K562 (cell line): ENCODE results near the gene FMNL2. TPM values are rescaled to one million over a fixed set of nuclear protein-coding genes. Genes with fewer than 3 reads are reported as not detected.

Experiments used
- ATAC-seq: fragments of 200-7000 bp; cut with Tn5 transposase; 3 replicates; pipeline ENCODE4 v1.9.1; 2020; ENCODE audit warnings: moderate library complexity
- BruUV-seq: library from RNA; stranded (reverse); fragments of 400-500 nt; replicated peaks from 2 replicates; lab custom pipeline; 2021; lab: Mats Ljungman, UMichigan
- CTCF ChIA-PET: fragments of 300-600 bp; formaldehyde crosslinking; extraction: SDS; loops from one replicate; lab custom pipeline; 2021; ENCODE audit warnings: low intra/inter-chr PET ratio; lab: Yijun Ruan, JAX
- POLR2A ChIA-PET: fragments of 300-600, 350-650 bp; sonication (Branson Sonifier 250); formaldehyde crosslinking; extraction: SDS; loops from one replicate; lab custom pipeline; 2021; ENCODE audit warnings: antibody characterized with exemption, inconsistent platforms; lab: Yijun Ruan, JAX
- DNase-seq, 4 experiments: peaks; one replicate each; pipeline versions ENCODE4 v3.0.0 to v3.0.0-alpha.2; 2011 to 2018; ENCODE audit warnings: low spot score in 3 of 4, mixed read lengths in 3 of 4; ENCODE audit errors: extremely low read depth in 1 of 4
- FAIRE-seq: peaks from 2 replicates; lab custom pipeline; 2011; peaks lifted over from hg19 to GRCh38; lab: Jason Lieb, UNC
- H2AFZ ChIP-seq: 2 replicates; pipeline ENCODE4 v1.6.0; 2011; ENCODE audit warnings: low read depth, low read length, control low read depth, inconsistent platforms
- H3K27ac ChIP-seq: fragments of 200-600 bp; 3 replicates; pipeline ENCODE4 v1.8.0; 2011; ENCODE audit warnings: low read depth, mild to moderate bottlenecking, control low read depth, inconsistent platforms, low read length, moderate library complexity, mixed read lengths; ENCODE audit errors: extremely low read depth
- H3K27me3 ChIP-seq, 2 experiments: fragments of 300-600 bp in 1 of 2; 2 replicates in 1 of 2; 3 replicates in 1 of 2; pipeline versions ENCODE4 v1.6.0 to v1.8.0; 2011; ENCODE audit warnings: inconsistent platforms in 2 of 2, low read length in 2 of 2, mild to moderate bottlenecking in 1 of 2, mixed read lengths in 1 of 2, moderate library complexity in 1 of 2; ENCODE audit not compliant: control insufficient read depth in 2 of 2, insufficient read depth in 2 of 2
- H3K36me3 ChIP-seq: fragments of 300-600 bp; 3 replicates; pipeline ENCODE4 v1.8.0; 2011; ENCODE audit warnings: mild to moderate bottlenecking, low read length, inconsistent platforms; ENCODE audit not compliant: control insufficient read depth, insufficient read depth
- H3K4me1 ChIP-seq, 2 experiments: fragments of 200-600 bp in 1 of 2; replicated peaks in 1 of 2; 2 replicates in 1 of 2; 3 replicates in 1 of 2; pipeline versions ENCODE4 v1.5.1 to v1.8.0; 2011; ENCODE audit warnings: inconsistent platforms in 2 of 2, low read length in 2 of 2, mild to moderate bottlenecking in 1 of 2, mixed read lengths in 1 of 2, moderate library complexity in 1 of 2; ENCODE audit not compliant: control insufficient read depth in 2 of 2, insufficient read depth in 2 of 2
- H3K4me2 ChIP-seq: 2 replicates; pipeline ENCODE4 v1.6.1; 2011; ENCODE audit warnings: low read length, control low read depth, inconsistent platforms, mixed read lengths; ENCODE audit not compliant: insufficient read depth
- H3K4me3 ChIP-seq: fragments of 200-600 bp; sonication (generic), shearing (Covaris generic); 2 replicates; pipeline ENCODE4 v1.5.1; 2016; ENCODE audit warnings: control low read depth, inconsistent platforms
- H3K79me2 ChIP-seq: fragments of 200-600 bp; 3 replicates; pipeline ENCODE4 v1.8.0; 2011; ENCODE audit warnings: low read length, inconsistent platforms; ENCODE audit not compliant: control insufficient read depth, insufficient read depth
- H3K9ac ChIP-seq, 2 experiments: 2 replicates each; pipeline versions ENCODE4 v1.6.0 to v1.6.1; 2011; ENCODE audit warnings: low read depth in 2 of 2, low read length in 2 of 2, control low read depth in 1 of 2, inconsistent platforms in 1 of 2, mild to moderate bottlenecking in 1 of 2, mixed read lengths in 1 of 2; ENCODE audit not compliant: insufficient read depth in 1 of 2
- H3K9me1 ChIP-seq: one replicate; pipeline ENCODE4 v1.6.0; 2011; ENCODE audit warnings: inconsistent platforms, mild to moderate bottlenecking, low read length, moderate library complexity; ENCODE audit not compliant: control insufficient read depth, insufficient read depth
- H3K9me3 ChIP-seq: replicated peaks from 2 replicates; pipeline ENCODE4 v1.5.1; 2011; ENCODE audit warnings: low read depth, low read length, inconsistent platforms; ENCODE audit not compliant: control insufficient read depth, insufficient read depth
- H4K20me1 ChIP-seq: replicated peaks from 2 replicates; pipeline ENCODE4 v1.6.1; 2011; ENCODE audit warnings: low read length, inconsistent platforms, mixed read lengths; ENCODE audit not compliant: control insufficient read depth, insufficient read depth
- FOXJ2 ChIP-seq: fragments of 200-800 bp; sonication (Bioruptor generic); IDR thresholded peaks from 2 replicates; pipeline ENCODE4 v1.6.1; 2016; ENCODE audit warnings: missing genetic modification characterization, missing compliant biosample characterization
- FOXM1 ChIP-seq, 2 experiments: fragments of 450-650 bp in 1 of 2; sonication (generic) in 1 of 2; formaldehyde crosslinking in 1 of 2; IDR thresholded peaks; 2 replicates each; pipeline versions ENCODE4 v1.6.1 to v1.9.0; 2017 to 2022; ENCODE audit warnings: low read depth in 2 of 2, mild to moderate bottlenecking in 2 of 2, missing genetic modification reagents in 1 of 2, moderate library complexity in 1 of 2
- HDAC3 ChIP-seq: fragments of 450-650 bp; IDR thresholded peaks from 2 replicates; pipeline ENCODE4 v1.6.1; 2018; ENCODE audit warnings: borderline replicate concordance, mild to moderate bottlenecking, moderate library complexity; ENCODE audit not compliant: partially characterized antibody
- HMG20A ChIP-seq: fragments of 450-650 bp; formaldehyde crosslinking; conservative IDR thresholded peaks from 2 replicates; pipeline ENCODE4 v1.4.0; 2020; ENCODE audit warnings: mild to moderate bottlenecking, mixed read lengths
- IFI16 ChIP-seq: fragments of 250-450 bp; sonication (Bioruptor Pico); IDR thresholded peaks from 2 replicates; pipeline ENCODE4 v2.1.2; 2022; ENCODE audit warnings: mild to moderate bottlenecking, inconsistent platforms
- KLF10 ChIP-seq: fragments of 250-450 bp; sonication (Bioruptor Pico); IDR thresholded peaks from 2 replicates; pipeline ENCODE4 v1.6.1; 2021; ENCODE audit warnings: matching md5 sums
- MBD2 ChIP-seq: sonication (generic); IDR thresholded peaks from 2 replicates; pipeline ENCODE4 v1.6.1; 2016; ENCODE audit warnings: low read depth, borderline replicate concordance
- RBM15 ChIP-seq: fragments of 200-400 bp; formaldehyde crosslinking; IDR thresholded peaks from 2 replicates; pipeline ENCODE4 v1.6.1; 2018; ENCODE audit warnings: mild to moderate bottlenecking, low read length, moderate library complexity; ENCODE audit not compliant: insufficient read depth
- SMARCB1 ChIP-seq: IDR thresholded peaks from 2 replicates; pipeline ENCODE4 v1.6.1; 2011; ENCODE audit warnings: improper control_type of control experiment, low read depth; ENCODE audit not compliant: insufficient read length
- TFAM ChIP-seq: fragments of 250-450 bp; sonication (Bioruptor Pico); conservative IDR thresholded peaks from 2 replicates; pipeline ENCODE4 v1.5.0; 2021; ENCODE audit warnings: mild to moderate bottlenecking, moderate library complexity
- ZNF347 ChIP-seq: fragments of 450-650 bp; formaldehyde crosslinking; IDR thresholded peaks from 2 replicates; pipeline ENCODE4 v1.4.0; 2020; ENCODE audit warnings: low read depth, mild to moderate bottlenecking, moderate library complexity
- WGBS: fragments of 100-300 bp; shearing (Covaris generic); methylation state at CpG from one replicate; pipeline ENCODE4 v1.1.6; 2016; ENCODE audit warnings: low coverage, mixed read lengths; ENCODE audit not compliant: insufficient coverage; ENCODE audit errors: missing lambda C conversion rate; 5-methylcytosine and 5-hydroxymethylcytosine counted together
- in situ Hi-C: fragments of 300-500 bp; cut with MboI; formaldehyde crosslinking; loops from 4 replicates; pipeline ENCODE4 v1.15.0; 2018; ENCODE audit warnings: inconsistent platforms, mixed read lengths
- intact Hi-C: fragments of 100-400 bp; cut with micrococcal nuclease; formaldehyde crosslinking; loops from 2 replicates; pipeline ENCODE4 v1.14.2; 2022
- polyA plus RNA-seq, 8 experiments: library from polyadenylated mRNA; depleted of rRNA in 4 of 8; stranded (reverse) in 5 of 8; unstranded in 3 of 8; fragments of >200 nt; fragmentation: Nextera tagmentation in 2 of 8; fragmentation: Illumina TruSeq in 1 of 8; extraction: Ambion mirVana in 2 of 8; extraction: Trizol in 1 of 8; gene quantifications; 2 replicates each; pipeline versions ENCODE4 v1.2.1 to v1.2.3, GENCODE V29; 2011 to 2014; ENCODE audit warnings: inconsistent platforms in 1 of 8, missing spikeins in 1 of 8
- total RNA-seq, 7 experiments: library from RNA; depleted of rRNA in 6 of 7; stranded (reverse); fragments of >200 nt in 6 of 7; fragmentation: Illumina TruSeq in 2 of 7; extraction: Trizol in 2 of 7; gene quantifications; 2 replicates each; pipeline versions ENCODE4 v1.2.1 to v1.2.3, GENCODE V29; 2011 to 2021; ENCODE audit warnings: low replicate concordance in 1 of 7
- TF ChIP-seq, protein P1 (sequence below): fragments of 450-650 bp; formaldehyde crosslinking; conservative IDR thresholded peaks from 2 replicates; pipeline ENCODE4 v1.4.0; 2022; ENCODE audit warnings: mild to moderate bottlenecking, missing genetic modification characterization

The FMNL2 gene
- total and polyA plus RNA-seq, 9 of the 15 experiments (the other 6 are each of a cell fraction or from before 2014, with no cell fraction given) = 0.15 to 0.49 (median 0.24) TPM; not detected in 1

DNA sequence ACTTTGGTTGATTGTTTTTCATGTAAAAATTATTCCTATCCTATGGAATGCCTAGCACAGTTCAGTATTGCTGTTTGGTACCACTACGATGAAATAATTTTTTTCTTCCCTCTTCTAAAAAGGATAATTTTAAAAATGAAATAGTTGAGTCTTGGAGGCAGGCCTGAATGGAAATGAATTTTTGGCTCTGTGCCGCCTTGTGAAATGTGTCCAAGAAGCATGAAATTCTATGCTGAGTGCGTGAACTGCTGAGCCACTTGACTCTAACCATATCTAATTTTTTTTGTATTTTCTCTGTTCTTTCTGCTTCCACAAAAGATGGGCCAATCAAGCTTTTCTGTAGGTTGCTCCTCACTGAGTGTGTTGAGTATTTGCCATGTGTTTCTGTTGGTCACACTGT is 287.2 kb downstream of the FMNL2 start:
- no peak overlapping the region for H3K9ac ChIP-seq
- no TSS peak for BruUV-seq
- intact Hi-C loops = no loop called here
- ChIA-PET CTCF (no interaction called here), POLR2A (no interaction called here)
- TF ChIP-seq FOXM1 (IDR thresholded peaks at IDR 0.05; ENCODE audit: low read depth) = no peak
- no peak for TF ChIP-seq FOXM1 (CRISPR knock-in tag; IDR thresholded peaks at IDR 0.05; ENCODE audit: low read depth)
- no peak for TF ChIP-seq HMG20A (CRISPR knock-in tag)
- no peak for TF ChIP-seq SMARCB1
- TF ChIP-seq ZNF347 (CRISPR knock-in tag) = no peak
- TF ChIP-seq FOXJ2 = no peak
- TF ChIP-seq IFI16 (CRISPR knock-in tag) = no peak
- no peak for TF ChIP-seq KLF10 (CRISPR knock-in tag)
- TF ChIP-seq, protein P1, sequence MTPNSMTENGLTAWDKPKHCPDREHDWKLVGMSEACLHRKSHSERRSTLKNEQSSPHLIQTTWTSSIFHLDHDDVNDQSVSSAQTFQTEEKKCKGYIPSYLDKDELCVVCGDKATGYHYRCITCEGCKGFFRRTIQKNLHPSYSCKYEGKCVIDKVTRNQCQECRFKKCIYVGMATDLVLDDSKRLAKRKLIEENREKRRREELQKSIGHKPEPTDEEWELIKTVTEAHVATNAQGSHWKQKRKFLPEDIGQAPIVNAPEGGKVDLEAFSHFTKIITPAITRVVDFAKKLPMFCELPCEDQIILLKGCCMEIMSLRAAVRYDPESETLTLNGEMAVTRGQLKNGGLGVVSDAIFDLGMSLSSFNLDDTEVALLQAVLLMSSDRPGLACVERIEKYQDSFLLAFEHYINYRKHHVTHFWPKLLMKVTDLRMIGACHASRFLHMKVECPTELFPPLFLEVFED (CRISPR knock-in tag) = no peak
- no peak for TF ChIP-seq MBD2
- no peak for TF ChIP-seq RBM15
- no peak for TF ChIP-seq TFAM (CRISPR knock-in tag)
- no peak for TF ChIP-seq HDAC3
- in situ Hi-C loops = no loop called here
- WGBS = 3% methylated on average over 3 of the region's 3 CpGs
- no peak overlapping the region for H3K27ac ChIP-seq
- H3K36me3 ChIP-seq = no peaks in the 10 kb centered on the region
- ATAC-seq = no peak
- H3K79me2 ChIP-seq = no peaks in the 10 kb centered on the region
- H3K4me3 ChIP-seq = no peak overlapping the region
- H4K20me1 ChIP-seq = no peaks in the 10 kb centered on the region
- H3K27me3 ChIP-seq = peaks cover 11 to 15% of the 10 kb centered on the region in 2 experiments
- H3K4me2 ChIP-seq = no peak overlapping the region
- no peak for DNase-seq
- H2AFZ ChIP-seq = no peak overlapping the region
- FAIRE-seq = no peak
- peaks cover 0 to 17% of the 10 kb centered on the region in 2 experiments; a peak in 2 of 5 replicates for H3K4me1 ChIP-seq
- no peaks in the 10 kb centered on the region for H3K9me1 ChIP-seq
- no peaks in the 10 kb centered on the region for H3K9me3 ChIP-seq
